Stimulated activated CD4-positive, alpha-beta T cell treated with anti-CD3 and anti-CD28 coated beads, Interleukin-15, amount 100 ng/mL, for 1 hour (primary cell): ENCODE data around the gene MPI.
"Not testable (repeated sequence)": the region's sequence is repeated elsewhere in the genome, so short reads cannot be mapped to it uniquely, and the experiment has no call there.

Experiments
- DNase-seq, 2 donors: peaks; one replicate each; pipeline ENCODE4 v3.0.0-alpha.2; 2020; ENCODE audit warnings: low read depth in 1 of 2, low spot score in 1 of 2

Gene MPI

GRCh38 chr15:74890665-74890960, 771 bp downstream of the MPI start:
- DNase-seq, result no peak

GRCh38 chr15:74891469-74891868, 1.6 kb downstream of the MPI start:
- no peak for DNase-seq

GRCh38 chr15:74892313-74892712, 2.5 kb downstream of the MPI start:
- DNase-seq, result no peak

DNA sequence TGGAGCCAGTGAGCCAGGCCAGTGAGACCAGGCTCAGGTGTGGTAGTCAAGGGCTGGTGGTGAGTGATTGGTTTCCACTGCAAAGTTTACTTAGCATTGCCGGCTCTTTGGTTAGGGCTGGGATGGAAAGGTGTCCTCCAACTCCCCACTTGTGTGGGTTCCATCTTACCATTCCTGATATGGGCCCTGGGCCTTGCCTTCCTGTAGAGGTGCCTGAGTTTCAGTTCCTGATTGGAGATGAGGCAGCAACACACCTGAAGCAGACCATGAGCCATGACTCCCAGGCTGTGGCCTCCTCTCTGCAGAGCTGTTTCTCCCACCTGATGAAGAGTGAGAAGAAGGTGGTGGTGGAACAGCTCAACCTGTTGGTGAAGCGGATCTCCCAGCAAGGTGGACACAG, 3.1 kb downstream of the MPI start:
- DNase-seq, result no peak

DNA sequence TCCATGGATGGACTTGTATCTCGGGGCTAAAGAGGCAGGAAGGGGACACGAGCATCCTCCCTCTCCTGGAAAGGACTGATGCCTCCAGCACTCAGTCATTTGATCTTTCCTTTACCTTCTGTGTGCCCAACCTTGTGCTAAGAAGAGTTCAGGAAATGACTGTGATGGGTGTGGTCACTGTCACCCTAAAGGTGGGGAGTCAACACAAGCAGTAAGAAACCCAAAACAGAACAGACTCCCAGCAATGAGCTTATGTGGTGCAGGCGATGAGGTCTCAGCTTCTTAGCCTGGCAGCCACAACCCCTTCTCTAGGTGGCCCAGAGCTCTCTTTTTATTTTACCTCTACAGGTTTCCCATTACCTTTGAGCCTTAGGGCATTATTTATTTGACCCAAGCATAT, 3.8 kb downstream of the MPI start:
- peak in 1 of 2 donors; percentile 6 for DNase-seq

DNA sequence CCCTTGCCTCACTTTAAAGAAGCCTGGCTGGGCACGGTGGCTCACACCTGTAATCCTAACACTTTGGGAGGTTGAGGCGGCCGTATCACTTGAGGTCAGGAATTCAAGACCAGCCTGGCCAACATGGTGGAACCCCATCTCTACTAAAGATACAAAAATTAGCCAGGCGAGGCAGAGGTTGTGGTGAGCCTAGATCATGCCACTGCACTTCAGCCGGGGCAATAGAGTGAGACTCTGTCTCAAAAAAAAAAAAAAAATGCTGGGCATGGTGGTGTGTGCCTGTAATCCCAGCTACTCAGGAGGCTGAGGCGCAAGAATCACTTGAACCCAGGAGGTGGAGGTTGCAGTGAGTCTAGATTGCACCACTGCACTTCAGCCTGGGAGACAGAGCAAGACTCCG, 4.5 kb downstream of the MPI start:
- not testable (repeated sequence) for DNase-seq

GRCh38 chr15:74895830-74896229, 6.0 kb downstream of the MPI start:
- DNase-seq, result no peak

DNA sequence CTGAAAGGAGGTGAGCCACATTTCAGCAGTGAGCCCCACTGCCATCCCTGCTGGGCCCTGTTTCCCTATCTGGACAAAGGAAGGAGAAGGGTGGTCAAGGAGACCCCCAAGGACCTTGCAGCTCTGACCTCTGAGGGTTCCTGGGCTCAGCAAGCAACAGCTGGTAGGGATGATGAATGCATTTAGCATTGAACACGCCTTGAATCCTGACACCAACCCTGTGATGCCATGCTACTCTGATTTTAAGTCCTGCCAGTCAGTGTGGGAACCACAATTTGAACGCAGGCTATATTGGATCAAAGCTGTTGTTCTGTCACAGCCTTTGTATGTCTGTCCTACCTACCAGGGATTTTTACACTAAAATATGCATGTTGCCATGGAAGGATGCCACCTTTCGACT, 6.5 kb downstream of the MPI start:
- no peak for DNase-seq

- no peak for DNase-seq
Measured at GRCh38 chr15:74897300-74897701, 7.5 kb downstream of the MPI start.

DNA sequence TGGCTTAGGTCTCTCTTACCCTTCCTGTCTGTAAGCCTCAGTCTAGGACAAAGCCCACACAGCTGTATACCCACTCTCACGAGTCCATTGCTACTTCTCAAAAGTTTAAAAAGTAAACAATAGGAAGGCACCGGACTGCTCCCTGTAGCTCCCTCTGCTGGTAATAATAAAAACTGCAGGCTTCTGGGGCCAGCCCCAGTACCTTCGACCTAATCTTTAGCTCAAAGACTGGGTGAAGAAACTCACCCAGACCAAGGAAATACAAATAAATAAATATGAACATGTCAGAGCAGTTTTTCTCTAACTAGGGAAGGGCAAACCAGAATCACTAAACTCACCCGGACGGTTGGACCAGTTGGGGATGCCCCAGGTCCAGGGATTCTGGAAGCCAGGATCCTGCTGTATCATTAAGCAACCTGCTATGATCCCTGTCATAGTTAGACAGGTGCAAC, 11.8 kb downstream of the MPI start:
- peak; percentile 16 to 26 for DNase-seq

DNA sequence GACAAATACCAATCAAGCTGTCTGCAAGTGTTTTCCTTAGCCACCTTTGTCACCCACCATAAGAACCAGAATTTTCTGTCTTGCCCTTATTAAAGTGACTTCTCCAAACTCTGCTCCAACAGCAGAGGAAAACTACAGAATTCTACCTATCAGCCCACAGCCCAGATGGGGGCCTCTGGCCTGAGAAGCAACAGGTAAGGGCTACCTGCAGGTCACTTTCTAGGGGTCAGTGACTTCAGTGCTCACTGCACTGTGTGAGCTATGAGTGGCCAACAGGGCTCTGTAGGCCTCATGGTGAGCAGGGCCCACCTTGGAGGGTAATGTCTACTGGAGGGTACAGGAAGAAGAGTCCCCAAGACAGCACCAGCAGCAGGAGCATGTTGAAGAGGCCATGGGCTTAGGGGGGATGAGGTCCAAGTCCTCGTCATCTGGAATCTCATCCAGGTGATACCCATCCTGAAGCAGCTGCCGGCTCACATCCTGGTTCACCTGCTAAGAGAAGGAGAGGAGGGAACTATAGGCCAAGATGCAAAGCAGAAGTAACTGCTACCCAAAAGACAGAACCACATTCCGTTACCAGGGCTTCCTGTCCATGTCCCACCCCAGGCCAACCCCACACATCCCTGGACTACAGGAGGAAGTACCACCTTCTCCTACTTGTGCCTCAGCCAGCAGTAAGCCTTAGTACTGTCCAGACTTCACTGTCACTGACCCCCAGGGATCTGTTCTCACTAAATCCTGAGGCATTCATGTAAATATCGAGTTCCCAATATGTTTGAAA, 12.6 kb downstream of the MPI start:
- no peak for DNase-seq

GRCh38 chr15:74903676-74904075, 13.8 kb downstream of the MPI start:
- DNase-seq, result no peak

DNA sequence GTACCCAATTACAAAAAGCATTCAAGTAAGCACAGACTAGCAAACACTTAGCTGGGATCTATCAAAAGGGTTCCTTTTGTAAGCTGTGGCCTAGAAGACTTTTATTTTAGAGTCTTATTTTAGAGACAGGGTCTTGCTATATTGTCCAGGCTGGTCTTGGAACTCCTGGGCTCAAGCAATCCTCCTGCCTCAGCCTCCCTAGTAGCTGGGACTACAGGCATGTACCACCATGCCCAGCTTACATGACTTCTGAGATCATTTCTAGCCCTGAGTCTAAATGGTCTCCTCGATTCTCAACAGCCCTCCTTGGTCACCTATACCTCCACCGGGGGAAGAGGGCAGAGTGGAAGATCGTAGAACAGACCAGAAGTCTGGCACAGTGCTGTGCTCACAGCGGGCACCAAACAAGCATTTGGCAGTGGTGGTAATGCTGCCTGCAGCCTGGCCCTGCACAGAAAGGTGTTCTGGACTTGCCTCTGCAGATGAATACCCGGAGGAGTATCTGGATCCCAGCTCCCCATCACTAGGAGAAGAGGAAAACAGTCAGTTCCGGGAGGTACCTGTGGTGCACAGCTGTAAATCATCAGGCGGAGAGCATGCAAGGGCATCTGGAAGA, 14.5 kb downstream of the MPI start:
- no peak for DNase-seq

GRCh38 chr15:74906067-74906449, 16.2 kb downstream of the MPI start:
- DNase-seq, result peak; percentile 6 to 18

- peak; percentile 51 to 59 for DNase-seq
Measured at GRCh38 chr15:74906450-74907162, 16.8 kb downstream of the MPI start, which contains the start of gene FAM219B. Gene FAM219B, minus strand, starts transcription at chr15:74906851. Its CDS starts 51 bp downstream, at chr15:74906800.

DNA sequence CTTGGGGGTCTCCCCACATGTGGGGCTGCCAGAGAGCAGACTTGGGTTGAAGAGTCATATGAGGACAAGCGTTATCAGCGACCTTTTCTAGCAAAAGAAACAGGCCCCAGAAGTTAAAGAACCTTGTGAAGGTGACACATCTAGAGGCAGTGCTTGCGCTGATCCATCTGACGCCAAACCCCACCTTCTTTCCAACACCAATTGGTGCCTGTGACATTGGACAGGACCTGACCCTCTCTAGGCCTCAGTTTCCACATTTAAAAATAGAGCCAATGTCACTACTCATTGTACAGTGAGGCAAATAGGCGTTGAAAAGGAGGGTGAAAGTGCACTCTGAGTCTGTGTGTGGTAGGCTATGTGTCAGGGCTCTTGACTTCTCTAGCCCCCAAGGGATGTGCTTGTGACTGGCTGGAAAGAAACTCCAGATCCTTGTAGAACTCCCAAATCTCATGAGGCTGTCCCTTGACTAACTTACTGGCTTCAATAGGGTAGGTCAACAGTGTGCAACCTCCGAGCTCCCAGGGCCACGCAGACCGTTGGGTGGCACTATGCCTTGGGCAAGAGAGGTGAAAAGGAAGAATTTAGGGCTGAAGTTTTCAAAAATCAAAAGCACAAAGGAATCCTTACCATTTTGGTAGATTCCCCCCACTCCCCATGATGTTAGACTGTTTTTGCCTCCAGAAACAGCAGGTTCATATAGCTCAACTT, 17.5 kb downstream of the MPI start:
- DNase-seq, result no peak

DNA sequence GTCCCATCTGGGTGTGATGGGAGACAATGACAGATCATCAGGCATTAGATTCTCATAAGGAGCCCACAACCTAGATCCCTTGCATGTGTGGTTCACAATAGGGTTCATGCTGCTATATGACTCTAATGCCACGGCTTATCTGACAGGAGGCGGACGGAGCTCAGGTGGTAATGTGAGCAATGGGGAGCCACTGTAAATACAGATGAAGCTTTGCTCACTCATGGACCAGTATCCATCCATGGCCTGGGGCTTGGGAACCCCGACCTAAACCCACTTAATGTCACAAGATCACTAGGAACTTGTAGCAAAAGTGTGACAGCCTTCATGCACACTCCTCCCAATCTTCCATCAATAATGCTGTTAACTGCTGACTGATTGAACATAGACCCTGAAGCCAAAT, 18.8 kb downstream of the MPI start:
- DNase-seq, result no peak

DNA sequence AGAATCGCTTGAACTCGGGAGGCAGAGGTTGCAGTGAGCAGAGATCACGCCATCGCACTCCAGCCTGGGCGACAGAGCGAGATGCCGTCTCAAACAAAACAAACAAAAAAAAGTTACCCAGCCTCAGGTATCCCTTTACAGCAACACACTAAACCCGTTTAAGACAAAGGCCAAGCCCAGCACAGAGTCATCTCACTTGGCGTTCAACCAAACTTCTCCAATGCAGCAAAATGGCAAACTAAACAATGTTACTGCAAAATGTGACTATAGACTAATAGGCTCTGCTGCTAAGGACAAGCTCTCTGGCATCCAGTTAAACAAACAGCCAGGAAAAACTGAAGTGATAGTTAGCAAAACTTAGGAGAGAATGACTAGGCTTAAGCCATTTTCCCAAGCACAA, 23.2 kb downstream of the MPI start:
- no peak for DNase-seq

DNA sequence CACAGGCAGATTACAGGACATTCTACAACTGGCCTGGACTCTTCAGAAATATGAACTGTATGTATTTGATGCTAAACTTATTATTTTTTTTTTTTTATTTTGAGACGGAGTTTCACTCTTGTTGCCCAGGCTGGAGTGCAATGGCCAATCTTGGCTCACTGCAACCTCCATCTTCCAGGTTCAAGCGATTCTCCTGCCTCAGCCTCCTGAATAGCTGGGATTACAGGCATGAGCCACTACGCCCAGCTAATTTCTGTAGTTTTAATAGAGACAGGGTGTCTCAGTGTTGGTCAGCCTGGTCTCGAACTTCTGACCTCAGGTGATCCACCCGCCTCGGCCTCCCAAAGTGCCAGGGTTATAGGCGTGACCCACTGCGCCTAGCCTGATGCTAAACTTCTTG, 24.0 kb downstream of the MPI start:
- not testable (repeated sequence) for DNase-seq

GRCh38 chr15:74917676-74918075, 27.8 kb downstream of the MPI start:
- no peak for DNase-seq

DNA sequence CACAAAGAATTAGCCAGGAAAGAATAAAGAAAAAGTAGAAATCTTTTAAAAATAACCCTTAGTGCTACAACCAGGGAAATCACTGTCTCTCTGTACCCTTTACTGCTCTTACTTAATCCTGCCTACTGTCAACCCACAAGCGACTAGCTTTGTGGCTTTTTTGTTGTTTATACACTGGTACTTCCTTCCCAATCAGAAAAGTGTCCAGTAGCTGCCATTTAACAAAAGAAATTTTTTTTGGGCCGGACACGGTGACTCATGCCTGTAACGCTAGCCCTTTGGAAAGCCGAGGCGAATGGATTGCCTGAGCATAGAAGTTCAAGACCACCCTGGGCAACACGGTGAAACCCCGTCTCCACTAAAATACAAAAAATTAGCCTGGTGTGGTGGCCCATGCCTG, 30.6 kb downstream of the MPI start:
- DNase-seq, result no peak

DNA sequence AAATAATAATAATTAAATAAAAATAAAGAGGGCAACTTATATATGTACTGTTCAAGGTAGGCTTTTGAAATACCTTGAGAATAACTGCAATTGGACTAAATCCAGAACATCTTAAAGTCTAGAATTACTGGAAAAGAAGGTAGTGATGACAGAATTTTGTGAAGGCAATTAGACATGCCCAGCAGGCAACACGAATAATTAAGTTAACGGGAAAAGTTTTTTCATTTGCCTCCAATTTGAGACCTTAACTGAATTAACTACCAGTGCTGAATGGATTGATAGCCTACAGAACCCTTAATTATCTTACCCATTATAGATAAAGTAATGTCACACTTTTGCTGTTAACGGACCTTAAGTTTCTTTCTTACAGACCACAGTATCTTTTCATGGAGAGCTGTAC, 34.7 kb downstream of the MPI start:
- no peak for DNase-seq
